ENCODE data around the gene FAS. TPM values are rescaled to one million over a fixed set of nuclear protein-coding genes. Genes with fewer than 3 reads are reported as not detected.

The FAS gene
- total RNA-seq, 1 experiment from 2014 or later = 7.6 TPM

GRCh38 chr10:88992921-88993524 is 2.4 kb downstream of the FAS start:
- Histone ChIP-seq H3K27me3 (ENCODE audit: insufficient read depth, low read depth) (no peaks in the 10 kb centered on the region), H3K4me3 (no peak overlapping the region), H3K27ac (no peak overlapping the region), H3K79me2 (ENCODE audit: low read depth) (0 out of 2 replicates have a peak, but pooled peaks cover 5% of the 10 kb centered on the region), H3K4me1 (replicated peaks; ENCODE audit: insufficient read depth) (peaks cover 26% of the 10 kb centered on the region), H3F3A (ENCODE audit: insufficient read depth, low read depth) (peaks cover 12% of the 10 kb centered on the region; the same call in 1 of the 2 replicates), H3K4me2 (peak overlapping the region; percentile 20; the same call in 1 of the 2 replicates), H3K36me3 (ENCODE audit: low read depth) (no peaks in the 10 kb centered on the region), H2AFZ (no peak overlapping the region), H3K9me3 (ENCODE audit: insufficient read depth, low read depth) (no peaks in the 10 kb centered on the region), H4K20me1 (ENCODE audit: insufficient read depth) (no peaks in the 10 kb centered on the region), H3K9me2 (ENCODE audit: insufficient read depth) (no peaks in the 10 kb centered on the region)
- intact Hi-C loops (cut with micrococcal nuclease; ENCODE audit: unreplicated experiment) = loop anchor here (5.0 kb wide), 2 partner anchors 39 to 156 kb away; no protein-coding TSS in a partner anchor
- TF ChIP-seq EZH2 (IDR thresholded peaks at IDR 0.05; ENCODE audit: low read depth) (no peak), CTCF (conservative IDR thresholded peaks at IDR 0.05) (no peak)
- no TSS peak for BruUV-seq (replicated peaks)
- ChIA-PET CTCF (interaction anchor here (0.7 kb wide), 1 partner anchor 10 kb away, joined by 3 read pairs; no protein-coding TSS in a partner anchor), POLR2A (ENCODE audit: unreplicated experiment) (interaction anchor here (0.6 kb wide), 2 partner anchors 40 to 145 kb away, joined by 4 read pairs; no protein-coding TSS in a partner anchor)
- no peak for DNase-seq

GRCh38 chr10:88994019-88994418 is 3.4 kb downstream of the FAS start:
- Histone ChIP-seq H4K20me1 (ENCODE audit: insufficient read depth) (no peaks in the 10 kb centered on the region), H3K9me3 (ENCODE audit: insufficient read depth, low read depth) (no peaks in the 10 kb centered on the region), H3K36me3 (ENCODE audit: low read depth) (no peaks in the 10 kb centered on the region), H3K9me2 (ENCODE audit: insufficient read depth) (no peaks in the 10 kb centered on the region), H3K27me3 (ENCODE audit: insufficient read depth, low read depth) (no peaks in the 10 kb centered on the region), H3F3A (ENCODE audit: insufficient read depth, low read depth) (peaks cover 12% of the 10 kb centered on the region; the same call in 1 of the 2 replicates), H3K79me2 (ENCODE audit: low read depth) (0 out of 2 replicates have a peak, but pooled peaks cover 5% of the 10 kb centered on the region), H2AFZ (no peak overlapping the region), H3K4me2 (no peak overlapping the region), H3K4me1 (replicated peaks; ENCODE audit: insufficient read depth) (peaks cover 26% of the 10 kb centered on the region), H3K4me3 (no peak overlapping the region), H3K27ac (no peak overlapping the region)
- TF ChIP-seq CTCF (conservative IDR thresholded peaks at IDR 0.05) = no peak
- no peak for TF ChIP-seq EZH2 (IDR thresholded peaks at IDR 0.05; ENCODE audit: low read depth)
- POLR2A ChIA-PET (ENCODE audit: unreplicated experiment) = interaction anchor here (0.6 kb wide), 2 partner anchors 39 to 146 kb away, joined by 4 read pairs; no protein-coding TSS in a partner anchor
- no peak for DNase-seq
- BruUV-seq (replicated peaks) = no TSS peak
- CTCF ChIA-PET = interaction anchor here (0.7 kb wide), 1 partner anchor 9 kb away, joined by 3 read pairs; no protein-coding TSS in a partner anchor
- intact Hi-C loops (cut with micrococcal nuclease; ENCODE audit: unreplicated experiment) = loop anchor here (5.0 kb wide), 2 partner anchors 38 to 157 kb away; no protein-coding TSS in a partner anchor

DNA sequence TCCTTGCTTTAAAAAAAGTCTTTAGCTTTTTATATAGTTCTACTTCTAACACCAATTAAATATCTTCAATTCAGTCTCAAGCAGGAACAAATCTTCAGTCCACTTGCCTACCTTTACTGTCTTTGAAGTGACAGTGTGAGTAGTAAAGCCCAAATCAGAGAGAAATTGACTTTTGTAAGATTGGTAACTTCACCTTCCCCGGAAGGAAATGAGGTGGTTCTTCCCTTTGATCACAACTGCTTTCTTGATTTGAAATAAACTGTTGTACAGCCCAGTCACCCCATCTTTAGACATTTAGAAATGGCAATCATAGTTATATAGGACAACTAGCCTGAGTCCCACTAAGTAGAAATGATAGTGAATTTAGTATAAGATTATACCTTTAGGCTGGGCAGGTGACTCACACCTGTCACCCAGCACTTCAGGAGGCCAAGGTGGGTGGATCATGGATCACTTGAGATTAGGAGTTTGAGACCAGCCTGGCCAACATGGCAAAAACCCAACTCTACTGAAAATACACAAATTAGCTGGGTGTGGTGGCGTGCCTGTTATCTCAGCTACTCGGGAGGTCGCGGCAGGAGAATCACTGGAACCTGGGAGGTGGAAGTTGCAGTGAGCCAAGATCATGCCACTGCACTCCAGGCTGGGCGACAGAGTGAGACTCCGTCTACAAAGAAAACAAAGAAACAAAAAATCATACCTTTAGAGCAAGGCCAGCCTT is 4.7 kb downstream of the FAS start:
- Histone ChIP-seq H3K9me3 (ENCODE audit: insufficient read depth, low read depth) (no peaks in the 10 kb centered on the region), H3K9me2 (ENCODE audit: insufficient read depth) (no peaks in the 10 kb centered on the region), H3F3A (ENCODE audit: insufficient read depth, low read depth) (peaks cover under 1% of the 10 kb centered on the region; the same call in 1 of the 2 replicates), H3K4me1 (replicated peaks; ENCODE audit: insufficient read depth) (peaks cover 17% of the 10 kb centered on the region), H4K20me1 (ENCODE audit: insufficient read depth) (no peaks in the 10 kb centered on the region), H3K27ac (no peak overlapping the region), H3K27me3 (ENCODE audit: insufficient read depth, low read depth) (no peaks in the 10 kb centered on the region), H3K79me2 (ENCODE audit: low read depth) (0 out of 2 replicates have a peak, but pooled peaks cover 5% of the 10 kb centered on the region), H3K4me3 (no peak overlapping the region), H3K36me3 (ENCODE audit: low read depth) (no peaks in the 10 kb centered on the region), H3K4me2 (no peak overlapping the region), H2AFZ (no peak overlapping the region)
- ChIA-PET POLR2A (ENCODE audit: unreplicated experiment) (no interaction called here), CTCF (interaction anchor here (0.6 kb wide), 1 partner anchor 34 kb away, joined by 3 read pairs; no protein-coding TSS in a partner anchor)
- BruUV-seq (replicated peaks) = no TSS peak
- intact Hi-C loops (cut with micrococcal nuclease; ENCODE audit: unreplicated experiment) = no loop called here
- DNase-seq = no peak
- TF ChIP-seq EZH2 (IDR thresholded peaks at IDR 0.05; ENCODE audit: low read depth) = no peak
- TF ChIP-seq CTCF (conservative IDR thresholded peaks at IDR 0.05) = no peak
